ENCODE results near the gene PCSK9. TPM values are rescaled to one million over a fixed set of nuclear protein-coding genes. Genes with fewer than 3 reads are reported as not detected.

The PCSK9 gene
- total and polyA plus RNA-seq, 2 experiments from 2014 or later = 23.5 to 31.4 TPM

GRCh38 chr1:54998100-54998499 is 41.2 kb upstream of the PCSK9 start:
- H3K4me2 ChIP-seq = no peak overlapping the region
- WGBS (ENCODE audit: low lambda C conversion rate, missing lambda C conversion rate) = 94% methylated on average over 6 of the region's 6 CpGs
- peaks cover 6% of the 10 kb centered on the region for H3K4me1 ChIP-seq (ENCODE audit: insufficient read depth)

GRCh38 chr1:54998677-54999076 is 40.7 kb upstream of the PCSK9 start, which contains the start of gene BSND:
Gene BSND (plus strand): TSS chr1:54998933. CDS start chr1:54999187, 254 bp downstream.
- H3K4me1 ChIP-seq (ENCODE audit: insufficient read depth) = peaks cover 6% of the 10 kb centered on the region
- H3K9me3 ChIP-seq (ENCODE audit: low read depth) = no peaks in the 10 kb centered on the region
- H3K27me3 ChIP-seq = peaks cover 29% of the 10 kb centered on the region
- TF ChIP-seq CTCF (IDR thresholded peaks at IDR 0.05; ENCODE audit: poor library complexity) = no peak
- no peak for TF ChIP-seq EZH2 (IDR thresholded peaks at IDR 0.05; ENCODE audit: borderline replicate concordance)
- TF ChIP-seq EZH2phosphoT487 (IDR thresholded peaks at IDR 0.05; ENCODE audit: low read depth, severe bottlenecking, unreplicated experiment) = no peak
- no peak within 1 kb of the TSS for H2AFZ ChIP-seq
- H3K27ac ChIP-seq = no peak within 1 kb of the TSS
- H3K4me3 ChIP-seq = no peak within 1 kb of the TSS
- no peak for DNase-seq (ENCODE audit: low spot score)
- H3K36me3 ChIP-seq (replicated peaks; ENCODE audit: insufficient read depth, low read depth) = no peaks in the 10 kb centered on the region
- no peaks in the 10 kb centered on the region for H4K20me1 ChIP-seq (ENCODE audit: insufficient read depth, poor library complexity, severe bottlenecking)
- no peaks in the 10 kb centered on the region for H3K9me2 ChIP-seq (replicated peaks; ENCODE audit: insufficient read depth)
- 71% methylated on average over 7 of the region's 7 CpGs for WGBS (ENCODE audit: low lambda C conversion rate, missing lambda C conversion rate)
- no peaks in the 10 kb centered on the region for H3K79me2 ChIP-seq
- H3K4me2 ChIP-seq = no peak within 1 kb of the TSS

More at GRCh38 chr1:54998100-54998499, 41.2 kb upstream of the PCSK9 start:
- Histone ChIP-seq H3K9me3 (ENCODE audit: low read depth) (no peaks in the 10 kb centered on the region), H3K36me3 (replicated peaks; ENCODE audit: insufficient read depth, low read depth) (no peaks in the 10 kb centered on the region), H3K9me2 (replicated peaks; ENCODE audit: insufficient read depth) (no peaks in the 10 kb centered on the region), H3K4me3 (no peak overlapping the region), H2AFZ (no peak overlapping the region), H3K27me3 (peaks cover 29% of the 10 kb centered on the region), H4K20me1 (ENCODE audit: insufficient read depth, poor library complexity, severe bottlenecking) (no peaks in the 10 kb centered on the region), H3K79me2 (no peaks in the 10 kb centered on the region), H3K27ac (no peak overlapping the region)
- no peak for DNase-seq (ENCODE audit: low spot score)
- TF ChIP-seq EZH2phosphoT487 (IDR thresholded peaks at IDR 0.05; ENCODE audit: low read depth, severe bottlenecking, unreplicated experiment) = no peak

- no peaks in the 10 kb centered on the region for H3K36me3 ChIP-seq (replicated peaks; ENCODE audit: insufficient read depth, low read depth)
- H3K27ac ChIP-seq = no peak overlapping the region
- no peaks in the 10 kb centered on the region for H3K79me2 ChIP-seq
- H4K20me1 ChIP-seq (ENCODE audit: insufficient read depth, poor library complexity, severe bottlenecking) = no peaks in the 10 kb centered on the region
- H3K4me3 ChIP-seq = no peak overlapping the region
- H3K9me2 ChIP-seq (replicated peaks; ENCODE audit: insufficient read depth) = no peaks in the 10 kb centered on the region
- H3K9me3 ChIP-seq (ENCODE audit: low read depth) = no peaks in the 10 kb centered on the region
- peaks cover 6% of the 10 kb centered on the region for H3K4me1 ChIP-seq (ENCODE audit: insufficient read depth)
- H3K27me3 ChIP-seq = peaks cover 23% of the 10 kb centered on the region
- no peak for DNase-seq (ENCODE audit: low spot score)
- no peak overlapping the region for H2AFZ ChIP-seq
- no peak for TF ChIP-seq CTCF (IDR thresholded peaks at IDR 0.05; ENCODE audit: poor library complexity)
- TF ChIP-seq EZH2phosphoT487 (IDR thresholded peaks at IDR 0.05; ENCODE audit: low read depth, severe bottlenecking, unreplicated experiment) = no peak
- TF ChIP-seq EZH2 (IDR thresholded peaks at IDR 0.05; ENCODE audit: borderline replicate concordance) = no peak
- no peak overlapping the region for H3K4me2 ChIP-seq
- WGBS (ENCODE audit: low lambda C conversion rate, missing lambda C conversion rate) = 82% methylated on average over 7 of the region's 8 CpGs
These were observed 39.0 kb upstream of the PCSK9 start for GRCh38 chr1:55000110-55001085.

- Histone ChIP-seq H3K36me3 (replicated peaks; ENCODE audit: insufficient read depth, low read depth) (no peaks in the 10 kb centered on the region), H3K9me2 (replicated peaks; ENCODE audit: insufficient read depth) (no peaks in the 10 kb centered on the region), H3K4me1 (ENCODE audit: insufficient read depth) (peaks cover 6% of the 10 kb centered on the region), H3K27ac (no peak overlapping the region), H2AFZ (no peak overlapping the region), H4K20me1 (ENCODE audit: insufficient read depth, poor library complexity, severe bottlenecking) (no peaks in the 10 kb centered on the region), H3K27me3 (peaks cover 17% of the 10 kb centered on the region), H3K4me3 (no peak overlapping the region), H3K79me2 (no peaks in the 10 kb centered on the region), H3K4me2 (no peak overlapping the region), H3K9me3 (ENCODE audit: low read depth) (no peaks in the 10 kb centered on the region)
- WGBS (ENCODE audit: low lambda C conversion rate, missing lambda C conversion rate) = 92% methylated on average over 4 of the region's 4 CpGs
- DNase-seq (ENCODE audit: low spot score) = no peak
- TF ChIP-seq EZH2phosphoT487 (IDR thresholded peaks at IDR 0.05; ENCODE audit: low read depth, severe bottlenecking, unreplicated experiment) = no peak
- TF ChIP-seq EZH2 (IDR thresholded peaks at IDR 0.05; ENCODE audit: borderline replicate concordance) = no peak
- no peak for TF ChIP-seq CTCF (IDR thresholded peaks at IDR 0.05; ENCODE audit: poor library complexity)
These were observed 38.0 kb upstream of the PCSK9 start for GRCh38 chr1:55001311-55001710.
